GM23248 (cell line): ENCODE data around the gene NAA40.

Experiments
- EZH2 ChIP-seq: fragments of 200-600 bp; sonication (generic); IDR thresholded peaks from 2 replicates; pipeline ENCODE4 v1.6.1; 2018; ENCODE audit warnings: antibody characterized with exemption, mild to moderate bottlenecking; ENCODE audit not compliant: insufficient read depth, poor library complexity, severe bottlenecking
- EZH2phosphoT487 ChIP-seq: fragments of 200-600 bp; sonication (generic); IDR thresholded peaks from 2 replicates; pipeline ENCODE4 v1.6.1; 2018; ENCODE audit warnings: antibody characterized with exemption, moderate library complexity, mild to moderate bottlenecking, low read depth; ENCODE audit not compliant: insufficient read depth

DNA sequence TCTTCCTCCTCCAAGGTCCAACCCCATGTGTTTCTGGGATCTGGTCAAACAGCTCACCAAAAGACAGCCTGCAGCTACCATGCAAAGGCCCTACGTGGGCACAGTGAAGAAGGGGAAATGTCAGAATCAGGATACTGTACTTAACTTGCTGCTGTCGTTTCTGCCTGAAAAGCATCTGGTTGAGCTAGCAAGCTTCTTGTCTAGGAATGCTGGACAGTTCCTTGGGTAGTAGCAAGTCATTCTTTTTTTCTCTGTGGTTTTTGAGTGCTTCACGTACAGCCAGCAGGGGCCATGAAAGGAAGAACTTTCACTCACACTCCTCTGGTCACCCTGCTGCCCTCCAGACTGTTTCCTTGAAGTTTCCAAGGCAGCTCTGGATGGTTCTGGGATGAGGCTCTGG, 46.6 kb upstream of the NAA40 start:
- TF ChIP-seq EZH2phosphoT487 (no peak), EZH2 (no peak)
